ENCODE data around the gene HDAC9. TPM values are rescaled to one million over a fixed set of nuclear protein-coding genes. Genes with fewer than 3 reads are reported as not detected.
A peak's percentile ranks its signal among the peaks of the same experiment; 100 is the strongest.

Gene HDAC9
- polyA plus RNA-seq, 1 of the 3 experiments (the other 2 are of a cell fraction) = 11.6 TPM

DNA sequence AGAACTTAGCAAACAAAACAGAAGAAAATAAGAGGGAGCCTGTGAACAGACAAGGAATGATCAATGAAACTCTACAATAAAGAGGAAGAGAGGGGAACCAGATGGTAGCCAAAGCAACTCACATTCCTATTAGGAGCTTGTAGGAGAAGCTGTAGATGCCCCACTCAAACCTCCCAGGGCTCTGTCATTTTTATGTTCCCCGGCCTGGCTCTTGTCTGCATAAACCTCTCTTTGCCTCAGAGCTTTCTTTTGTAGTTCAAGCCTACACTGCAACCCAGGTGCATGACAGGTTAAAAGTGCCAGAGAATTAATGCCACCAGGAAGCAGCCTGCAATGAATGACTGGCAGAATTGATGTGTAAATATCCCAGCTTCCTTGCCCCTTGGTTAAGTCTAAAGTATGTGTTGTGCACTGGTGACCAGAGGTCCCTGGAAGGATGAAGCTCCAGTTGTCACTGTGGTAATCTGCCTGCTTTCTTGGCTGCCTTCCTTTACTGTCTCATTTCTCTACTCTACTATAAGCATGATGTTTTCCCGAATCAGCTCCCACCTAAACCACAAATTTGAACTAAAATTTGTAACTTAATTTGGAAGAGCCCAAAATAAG is 40.4 kb downstream of the HDAC9 start:
- H3K4me1 ChIP-seq (ENCODE audit: control insufficient read depth in 1 of 2, insufficient read depth in 2 of 2, low read depth in 1 of 2, low read length in 1 of 2) = peaks cover 16 to 27% of the 10 kb centered on the region in 2 experiments; a peak in 3 of 4 replicates
- no peak overlapping the region for H3K9ac ChIP-seq
- peak overlapping the region; percentile 2 to 11; a peak in 2 of 4 replicates for H3K27ac ChIP-seq (ENCODE audit: low read depth in 2 of 2, low read length in 1 of 2)
- CTCF ChIA-PET = interaction anchor here (0.8 to 1.4 kb wide), 10 partner anchors 10 to 245 kb away, joined by 3 to 4 read pairs (median 3); no protein-coding TSS in a partner anchor
- TF ChIP-seq, protein P1, sequence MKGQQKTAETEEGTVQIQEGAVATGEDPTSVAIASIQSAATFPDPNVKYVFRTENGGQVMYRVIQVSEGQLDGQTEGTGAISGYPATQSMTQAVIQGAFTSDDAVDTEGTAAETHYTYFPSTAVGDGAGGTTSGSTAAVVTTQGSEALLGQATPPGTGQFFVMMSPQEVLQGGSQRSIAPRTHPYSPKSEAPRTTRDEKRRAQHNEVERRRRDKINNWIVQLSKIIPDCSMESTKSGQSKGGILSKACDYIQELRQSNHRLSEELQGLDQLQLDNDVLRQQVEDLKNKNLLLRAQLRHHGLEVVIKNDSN (IDR thresholded peaks at IDR 0.05; ENCODE audit: borderline replicate concordance, low read depth) = no peak
- TF ChIP-seq FOSL2 (IDR thresholded peaks at IDR 0.05; ENCODE audit: borderline replicate concordance, low read depth) = no peak
- no peak for TF ChIP-seq MXI1 (IDR thresholded peaks at IDR 0.05; ENCODE audit: low read depth, low read length)
- no peak for TF ChIP-seq SIN3A (IDR thresholded peaks at IDR 0.05; ENCODE audit: borderline replicate concordance, low read depth, low read length)
- TF ChIP-seq CHD2 (IDR thresholded peaks at IDR 0.05; ENCODE audit: low read length, partially characterized antibody) = no peak
- TF ChIP-seq NFIC (IDR thresholded peaks at IDR 0.05; ENCODE audit: borderline replicate concordance) = no peak
- no peak for TF ChIP-seq RFX5 (IDR thresholded peaks at IDR 0.05; ENCODE audit: low read length)
- TF ChIP-seq, protein P2, sequence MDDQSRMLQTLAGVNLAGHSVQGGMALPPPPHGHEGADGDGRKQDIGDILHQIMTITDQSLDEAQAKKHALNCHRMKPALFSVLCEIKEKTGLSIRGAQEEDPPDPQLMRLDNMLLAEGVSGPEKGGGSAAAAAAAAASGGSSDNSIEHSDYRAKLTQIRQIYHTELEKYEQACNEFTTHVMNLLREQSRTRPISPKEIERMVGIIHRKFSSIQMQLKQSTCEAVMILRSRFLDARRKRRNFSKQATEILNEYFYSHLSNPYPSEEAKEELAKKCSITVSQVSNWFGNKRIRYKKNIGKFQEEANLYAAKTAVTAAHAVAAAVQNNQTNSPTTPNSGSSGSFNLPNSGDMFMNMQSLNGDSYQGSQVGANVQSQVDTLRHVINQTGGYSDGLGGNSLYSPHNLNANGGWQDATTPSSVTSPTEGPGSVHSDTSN (IDR thresholded peaks at IDR 0.05) = no peak
- no peak for TF ChIP-seq RXRA (IDR thresholded peaks at IDR 0.05; ENCODE audit: borderline replicate concordance, low read depth)
- TF ChIP-seq, protein P3, sequence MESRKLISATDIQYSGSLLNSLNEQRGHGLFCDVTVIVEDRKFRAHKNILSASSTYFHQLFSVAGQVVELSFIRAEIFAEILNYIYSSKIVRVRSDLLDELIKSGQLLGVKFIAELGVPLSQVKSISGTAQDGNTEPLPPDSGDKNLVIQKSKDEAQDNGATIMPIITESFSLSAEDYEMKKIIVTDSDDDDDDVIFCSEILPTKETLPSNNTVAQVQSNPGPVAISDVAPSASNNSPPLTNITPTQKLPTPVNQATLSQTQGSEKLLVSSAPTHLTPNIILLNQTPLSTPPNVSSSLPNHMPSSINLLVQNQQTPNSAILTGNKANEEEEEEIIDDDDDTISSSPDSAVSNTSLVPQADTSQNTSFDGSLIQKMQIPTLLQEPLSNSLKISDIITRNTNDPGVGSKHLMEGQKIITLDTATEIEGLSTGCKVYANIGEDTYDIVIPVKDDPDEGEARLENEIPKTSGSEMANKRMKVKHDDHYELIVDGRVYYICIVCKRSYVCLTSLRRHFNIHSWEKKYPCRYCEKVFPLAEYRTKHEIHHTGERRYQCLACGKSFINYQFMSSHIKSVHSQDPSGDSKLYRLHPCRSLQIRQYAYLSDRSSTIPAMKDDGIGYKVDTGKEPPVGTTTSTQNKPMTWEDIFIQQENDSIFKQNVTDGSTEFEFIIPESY (IDR thresholded peaks at IDR 0.05; ENCODE audit: borderline replicate concordance, low read depth) = no peak
- TF ChIP-seq ELF1 (IDR thresholded peaks at IDR 0.05) = no peak
- TF ChIP-seq, protein P4, sequence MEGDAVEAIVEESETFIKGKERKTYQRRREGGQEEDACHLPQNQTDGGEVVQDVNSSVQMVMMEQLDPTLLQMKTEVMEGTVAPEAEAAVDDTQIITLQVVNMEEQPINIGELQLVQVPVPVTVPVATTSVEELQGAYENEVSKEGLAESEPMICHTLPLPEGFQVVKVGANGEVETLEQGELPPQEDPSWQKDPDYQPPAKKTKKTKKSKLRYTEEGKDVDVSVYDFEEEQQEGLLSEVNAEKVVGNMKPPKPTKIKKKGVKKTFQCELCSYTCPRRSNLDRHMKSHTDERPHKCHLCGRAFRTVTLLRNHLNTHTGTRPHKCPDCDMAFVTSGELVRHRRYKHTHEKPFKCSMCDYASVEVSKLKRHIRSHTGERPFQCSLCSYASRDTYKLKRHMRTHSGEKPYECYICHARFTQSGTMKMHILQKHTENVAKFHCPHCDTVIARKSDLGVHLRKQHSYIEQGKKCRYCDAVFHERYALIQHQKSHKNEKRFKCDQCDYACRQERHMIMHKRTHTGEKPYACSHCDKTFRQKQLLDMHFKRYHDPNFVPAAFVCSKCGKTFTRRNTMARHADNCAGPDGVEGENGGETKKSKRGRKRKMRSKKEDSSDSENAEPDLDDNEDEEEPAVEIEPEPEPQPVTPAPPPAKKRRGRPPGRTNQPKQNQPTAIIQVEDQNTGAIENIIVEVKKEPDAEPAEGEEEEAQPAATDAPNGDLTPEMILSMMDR (IDR thresholded peaks at IDR 0.05) = no peak
- TF ChIP-seq TAF1 (IDR thresholded peaks at IDR 0.05; ENCODE audit: borderline replicate concordance, low read depth, low read length) = no peak
- TF ChIP-seq RAD21 (IDR thresholded peaks at IDR 0.05; ENCODE audit: low read length) = no peak
- no peak for TF ChIP-seq EP300 (IDR thresholded peaks at IDR 0.05; ENCODE audit: borderline replicate concordance in 1 of 2, low read depth in 1 of 2, low read length in 1 of 2)
- TF ChIP-seq, protein P5, sequence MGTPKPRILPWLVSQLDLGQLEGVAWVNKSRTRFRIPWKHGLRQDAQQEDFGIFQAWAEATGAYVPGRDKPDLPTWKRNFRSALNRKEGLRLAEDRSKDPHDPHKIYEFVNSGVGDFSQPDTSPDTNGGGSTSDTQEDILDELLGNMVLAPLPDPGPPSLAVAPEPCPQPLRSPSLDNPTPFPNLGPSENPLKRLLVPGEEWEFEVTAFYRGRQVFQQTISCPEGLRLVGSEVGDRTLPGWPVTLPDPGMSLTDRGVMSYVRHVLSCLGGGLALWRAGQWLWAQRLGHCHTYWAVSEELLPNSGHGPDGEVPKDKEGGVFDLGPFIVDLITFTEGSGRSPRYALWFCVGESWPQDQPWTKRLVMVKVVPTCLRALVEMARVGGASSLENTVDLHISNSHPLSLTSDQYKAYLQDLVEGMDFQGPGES (IDR thresholded peaks at IDR 0.05; ENCODE audit: low read depth, low read length) = no peak
- TF ChIP-seq, protein P6, sequence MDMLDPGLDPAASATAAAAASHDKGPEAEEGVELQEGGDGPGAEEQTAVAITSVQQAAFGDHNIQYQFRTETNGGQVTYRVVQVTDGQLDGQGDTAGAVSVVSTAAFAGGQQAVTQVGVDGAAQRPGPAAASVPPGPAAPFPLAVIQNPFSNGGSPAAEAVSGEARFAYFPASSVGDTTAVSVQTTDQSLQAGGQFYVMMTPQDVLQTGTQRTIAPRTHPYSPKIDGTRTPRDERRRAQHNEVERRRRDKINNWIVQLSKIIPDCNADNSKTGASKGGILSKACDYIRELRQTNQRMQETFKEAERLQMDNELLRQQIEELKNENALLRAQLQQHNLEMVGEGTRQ (IDR thresholded peaks at IDR 0.05; ENCODE audit: borderline replicate concordance, low read depth, low read length) = no peak
- no peak for TF ChIP-seq MEF2A (IDR thresholded peaks at IDR 0.05; ENCODE audit: borderline replicate concordance, low read depth)
- no peak for TF ChIP-seq GATA2 (CRISPR knock-in tag; IDR thresholded peaks at IDR 0.05)
- TF ChIP-seq, protein P7, sequence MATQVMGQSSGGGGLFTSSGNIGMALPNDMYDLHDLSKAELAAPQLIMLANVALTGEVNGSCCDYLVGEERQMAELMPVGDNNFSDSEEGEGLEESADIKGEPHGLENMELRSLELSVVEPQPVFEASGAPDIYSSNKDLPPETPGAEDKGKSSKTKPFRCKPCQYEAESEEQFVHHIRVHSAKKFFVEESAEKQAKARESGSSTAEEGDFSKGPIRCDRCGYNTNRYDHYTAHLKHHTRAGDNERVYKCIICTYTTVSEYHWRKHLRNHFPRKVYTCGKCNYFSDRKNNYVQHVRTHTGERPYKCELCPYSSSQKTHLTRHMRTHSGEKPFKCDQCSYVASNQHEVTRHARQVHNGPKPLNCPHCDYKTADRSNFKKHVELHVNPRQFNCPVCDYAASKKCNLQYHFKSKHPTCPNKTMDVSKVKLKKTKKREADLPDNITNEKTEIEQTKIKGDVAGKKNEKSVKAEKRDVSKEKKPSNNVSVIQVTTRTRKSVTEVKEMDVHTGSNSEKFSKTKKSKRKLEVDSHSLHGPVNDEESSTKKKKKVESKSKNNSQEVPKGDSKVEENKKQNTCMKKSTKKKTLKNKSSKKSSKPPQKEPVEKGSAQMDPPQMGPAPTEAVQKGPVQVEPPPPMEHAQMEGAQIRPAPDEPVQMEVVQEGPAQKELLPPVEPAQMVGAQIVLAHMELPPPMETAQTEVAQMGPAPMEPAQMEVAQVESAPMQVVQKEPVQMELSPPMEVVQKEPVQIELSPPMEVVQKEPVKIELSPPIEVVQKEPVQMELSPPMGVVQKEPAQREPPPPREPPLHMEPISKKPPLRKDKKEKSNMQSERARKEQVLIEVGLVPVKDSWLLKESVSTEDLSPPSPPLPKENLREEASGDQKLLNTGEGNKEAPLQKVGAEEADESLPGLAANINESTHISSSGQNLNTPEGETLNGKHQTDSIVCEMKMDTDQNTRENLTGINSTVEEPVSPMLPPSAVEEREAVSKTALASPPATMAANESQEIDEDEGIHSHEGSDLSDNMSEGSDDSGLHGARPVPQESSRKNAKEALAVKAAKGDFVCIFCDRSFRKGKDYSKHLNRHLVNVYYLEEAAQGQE (IDR thresholded peaks at IDR 0.05; ENCODE audit: low read depth, low read length) = no peak
- H3K9me2 ChIP-seq = no peaks in the 10 kb centered on the region
- peaks cover 28% of the 10 kb centered on the region for H3F3A ChIP-seq (replicated peaks; ENCODE audit: insufficient read depth)
- H3K36me3 ChIP-seq (replicated peaks in 1 of 2; ENCODE audit: control insufficient read depth in 1 of 2, insufficient read depth in 2 of 2, low read length in 1 of 2) = peaks cover 0 to 24% of the 10 kb centered on the region in 2 experiments
- H3K9me3 ChIP-seq = no peaks in the 10 kb centered on the region
- no peaks in the 10 kb centered on the region for H3K27me3 ChIP-seq (ENCODE audit: insufficient read depth)
- no peak overlapping the region for H2AFZ ChIP-seq (ENCODE audit: low read depth)
- H3K4me3 ChIP-seq (ENCODE audit: low read depth in 2 of 2, low read length in 1 of 2) = no peak overlapping the region
- peaks cover 84% of the 10 kb centered on the region for H3K79me2 ChIP-seq (ENCODE audit: insufficient read depth)
- H3K4me2 ChIP-seq = peak overlapping the region; percentile 26
- no peaks in the 10 kb centered on the region for H4K20me1 ChIP-seq (ENCODE audit: insufficient read depth)
- DNase-seq = no peak
- 70% methylated on average over 2 of the region's 2 CpGs for WGBS (ENCODE audit: low lambda C conversion rate)
- POLR2A ChIA-PET = no interaction called here

All from SK-N-SH (cell line).